Lung microvascular endothelial cell (primary cell): ENCODE results near the gene WASF3. TPM values are rescaled to one million over a fixed set of nuclear protein-coding genes. Genes with fewer than 3 reads are reported as not detected.

Experiments
- DNase-seq, 2 donors: peaks; one replicate each; pipeline versions ENCODE4 v3.0.0 to v3.0.0-alpha.2; 2010; ENCODE audit warnings: low read depth in 2 of 2
- total RNA-seq: library from RNA; depleted of rRNA; stranded (reverse); fragments of >200 nt; gene quantifications from 2 replicates; pipeline ENCODE4 v1.2.1, GENCODE V29; 2014

WASF3 gene
- total RNA-seq, 1 donor from 2014 or later, result 21.2 TPM

DNA sequence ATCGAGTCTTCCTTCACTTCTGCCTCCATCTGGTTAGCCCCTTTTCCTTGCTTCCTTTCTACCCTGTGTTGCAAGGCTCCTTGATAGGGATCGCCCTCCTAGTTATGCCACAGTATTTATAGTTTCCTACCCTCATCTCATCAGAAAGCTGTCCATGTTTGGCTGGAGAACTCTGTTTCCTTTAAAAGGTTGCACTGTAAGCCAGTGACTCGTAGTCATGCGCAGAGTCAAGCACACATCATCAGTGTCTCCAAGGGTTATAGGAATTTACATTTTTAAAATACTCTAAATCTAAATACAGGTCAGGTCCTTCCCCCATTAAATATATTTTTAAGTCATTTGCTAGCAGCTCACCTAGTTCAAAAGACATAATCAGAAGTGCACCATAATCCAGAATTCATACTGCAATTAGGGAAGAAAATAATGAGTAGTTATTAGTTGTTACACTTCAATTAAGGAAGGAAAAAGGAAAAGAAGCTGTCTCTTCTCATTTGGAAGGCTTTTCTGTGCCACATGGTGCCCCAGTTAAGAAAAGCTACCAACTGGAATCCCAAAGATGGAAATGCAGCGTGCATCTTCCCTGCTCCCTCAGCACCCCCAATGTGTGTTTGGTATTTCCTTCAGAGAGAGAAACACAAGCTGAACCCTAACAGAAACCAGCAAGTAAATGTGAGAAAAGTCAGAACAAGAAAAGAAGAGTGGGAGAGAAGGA, 122.1 kb downstream of the WASF3 start:
- no peak for DNase-seq

DNA sequence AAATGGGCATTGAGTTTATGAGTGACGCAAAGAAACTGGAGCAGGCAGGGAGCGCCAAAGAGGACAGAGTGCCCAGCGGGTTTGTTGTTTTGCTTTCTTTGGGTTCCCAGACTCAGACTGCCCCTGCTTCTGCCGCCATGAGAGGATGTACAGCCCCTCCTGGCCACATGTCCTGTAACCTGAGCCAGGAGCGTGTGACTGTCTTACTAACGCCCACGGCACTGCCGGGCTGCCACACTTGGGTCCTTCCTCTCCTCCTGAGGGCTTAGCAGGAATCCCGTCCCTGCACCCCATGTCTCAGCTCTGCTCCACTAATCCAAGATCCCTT, 122.6 kb downstream of the WASF3 start:
- no peak for DNase-seq

DNA sequence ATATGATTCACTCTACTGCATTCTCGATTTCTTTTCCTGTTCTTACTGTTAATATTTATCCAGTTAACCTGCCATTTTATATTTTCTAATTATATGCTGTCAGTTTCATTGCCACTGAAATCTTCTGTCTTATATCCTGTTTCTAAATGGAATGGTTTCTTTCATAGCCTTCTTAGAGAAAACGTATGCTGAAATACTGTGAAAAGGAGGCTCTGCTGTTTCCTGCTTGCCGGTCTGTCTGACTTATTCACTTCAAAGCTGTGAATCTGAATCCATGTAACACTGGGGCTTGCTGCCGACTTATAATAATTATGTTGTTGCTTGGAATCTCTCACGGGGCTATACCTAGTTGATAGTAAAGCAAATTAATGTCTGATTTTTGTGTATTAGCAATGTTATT, 123.1 kb downstream of the WASF3 start:
- no peak for DNase-seq

DNA sequence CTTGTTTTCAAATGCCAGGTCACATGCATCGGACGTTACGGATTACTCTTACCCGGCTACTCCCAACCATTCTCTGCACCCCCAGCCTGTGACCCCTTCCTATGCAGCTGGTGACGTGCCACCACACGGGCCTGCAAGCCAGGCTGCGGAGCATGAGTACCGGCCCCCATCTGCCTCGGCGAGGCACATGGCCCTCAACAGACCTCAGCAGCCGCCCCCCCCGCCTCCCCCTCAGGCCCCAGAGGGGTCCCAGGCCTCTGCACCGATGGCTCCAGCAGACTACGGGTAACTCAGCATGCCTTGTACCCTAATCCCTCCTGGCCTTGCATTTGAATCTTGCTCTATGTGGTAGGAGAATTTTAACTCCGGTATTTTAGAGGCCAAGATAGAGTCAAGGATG, 123.6 kb downstream of the WASF3 start:
- no peak for DNase-seq

DNA sequence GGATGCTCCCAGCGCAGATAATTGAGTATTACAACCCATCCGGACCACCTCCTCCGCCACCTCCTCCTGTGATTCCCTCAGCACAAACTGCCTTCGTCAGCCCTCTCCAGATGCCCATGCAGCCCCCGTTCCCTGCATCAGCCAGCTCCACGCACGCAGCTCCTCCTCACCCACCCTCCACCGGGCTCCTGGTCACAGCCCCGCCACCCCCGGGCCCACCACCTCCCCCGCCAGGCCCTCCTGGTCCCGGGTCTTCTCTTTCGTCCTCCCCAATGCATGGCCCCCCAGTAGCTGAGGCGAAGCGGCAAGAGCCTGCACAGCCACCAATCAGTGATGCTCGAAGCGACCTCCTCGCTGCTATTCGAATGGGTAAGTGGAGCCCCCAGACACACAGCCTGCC, 125.1 kb downstream of the WASF3 start:
- DNase-seq, result no peak

DNA sequence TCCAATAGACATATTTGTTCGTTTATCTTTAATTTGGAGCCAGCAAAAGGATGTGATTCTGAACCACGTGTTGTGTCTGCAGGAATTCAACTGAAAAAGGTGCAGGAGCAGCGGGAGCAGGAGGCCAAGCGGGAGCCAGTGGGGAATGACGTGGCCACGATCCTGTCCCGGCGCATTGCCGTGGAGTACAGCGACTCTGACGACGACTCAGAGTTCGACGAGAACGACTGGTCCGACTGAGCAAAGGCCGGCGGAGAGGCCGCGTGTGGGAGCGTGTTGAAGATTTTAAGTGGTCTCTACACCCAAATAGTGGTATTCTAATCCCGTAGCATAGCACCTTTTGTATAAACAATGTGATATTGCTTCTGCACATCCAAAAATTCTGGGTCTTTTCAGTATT, 128.1 kb downstream of the WASF3 start:
- no peak for DNase-seq

DNA sequence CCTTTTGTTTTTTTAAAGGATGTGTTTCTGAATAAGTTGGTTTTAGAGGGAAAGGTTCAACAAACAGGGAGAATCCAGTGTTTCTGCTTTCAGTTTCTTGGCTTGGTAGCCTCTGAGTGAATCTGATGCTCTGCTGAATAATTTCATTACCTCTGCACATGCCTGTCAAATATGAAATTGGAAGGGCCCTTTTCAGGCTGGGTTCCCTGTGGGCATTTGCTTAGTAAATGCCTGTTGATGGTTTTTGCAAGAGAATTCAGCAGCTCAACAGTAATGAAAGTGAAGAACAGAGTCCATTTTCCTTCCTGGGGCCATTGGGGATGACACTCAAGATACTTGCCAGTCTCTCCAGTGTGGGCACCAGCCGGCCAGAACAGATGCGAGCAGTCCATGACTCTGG, 128.8 kb downstream of the WASF3 start:
- DNase-seq, result no peak

DNA sequence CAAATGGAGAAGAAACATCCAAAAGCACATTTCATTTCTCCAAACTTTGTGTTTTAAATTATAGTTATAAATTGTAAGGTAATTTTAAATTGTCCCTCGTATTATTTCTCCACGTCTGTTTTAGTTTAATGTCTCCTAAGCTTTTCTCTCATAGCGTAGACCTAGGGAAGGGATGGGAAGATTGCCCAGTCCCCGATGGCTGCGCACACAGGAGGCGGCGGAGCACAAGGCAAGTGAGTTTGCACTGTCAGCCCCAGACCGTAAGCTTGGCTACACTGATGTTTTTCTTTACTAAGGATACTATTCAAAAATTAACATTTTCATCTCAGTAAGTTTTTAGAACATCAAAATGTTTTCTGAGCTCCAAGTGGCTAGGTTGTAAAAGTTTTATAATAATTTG, 130.8 kb downstream of the WASF3 start:
- DNase-seq, result no peak

GRCh38 chr13:26688980-26689379, 131.5 kb downstream of the WASF3 start:
- DNase-seq, result no peak

DNA sequence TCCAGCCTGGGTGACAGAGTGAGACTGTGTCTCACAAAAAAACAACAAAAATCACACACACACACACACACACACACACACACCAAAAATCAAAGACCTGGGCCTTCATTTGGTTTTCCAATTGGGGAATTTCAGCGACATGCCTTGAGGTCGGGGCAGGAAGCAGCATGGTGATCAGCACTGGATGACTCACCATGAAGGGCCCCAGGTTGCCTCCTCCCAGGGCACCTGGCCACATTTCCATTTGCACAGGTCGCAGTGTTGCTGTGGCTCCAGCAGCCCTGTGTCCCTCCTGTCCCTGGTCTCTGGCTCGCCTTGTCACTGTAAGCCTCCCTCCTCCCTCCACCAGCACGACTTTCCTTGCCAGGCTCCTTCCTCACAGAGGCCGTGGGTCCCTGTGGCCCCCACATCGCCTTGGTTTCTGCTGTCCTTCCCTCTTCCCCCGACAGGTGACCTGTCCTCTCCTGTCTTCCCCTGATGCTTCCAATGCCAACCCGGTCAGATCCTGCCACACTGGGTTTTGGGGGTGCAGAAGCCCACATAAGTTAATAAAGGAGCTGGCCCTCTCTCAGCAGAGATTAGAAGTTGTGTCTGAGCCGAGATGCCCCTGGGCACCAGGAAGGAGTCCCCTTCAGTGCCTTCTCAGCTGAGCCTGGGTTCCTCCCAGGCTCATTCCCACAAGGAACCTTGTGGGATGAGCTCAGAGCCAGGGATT, 136.4 kb downstream of the WASF3 start:
- DNase-seq, result no peak

GRCh38 chr13:26694609-26695359, 137.3 kb downstream of the WASF3 start:
- no peak for DNase-seq

DNA sequence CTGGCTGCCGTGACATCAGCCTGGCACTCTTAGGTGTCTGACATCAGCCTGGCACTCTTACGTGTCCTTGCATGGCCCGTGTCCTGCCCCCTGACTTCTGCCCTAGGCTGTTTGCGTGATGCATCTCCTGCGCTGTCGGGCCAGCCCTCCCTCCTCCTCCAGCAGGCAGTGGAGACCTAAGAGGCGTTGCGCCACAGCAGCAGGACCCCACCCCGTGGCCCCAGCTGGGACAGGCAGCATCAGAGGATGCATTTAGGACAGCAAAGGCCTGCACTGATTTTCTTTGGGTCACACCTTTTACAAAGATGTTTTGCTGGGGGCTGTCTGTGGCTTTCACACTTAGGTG, 137.8 kb downstream of the WASF3 start:
- DNase-seq, result no peak

- no peak for DNase-seq
Observed at GRCh38 chr13:26695891-26696311, 138.4 kb downstream of the WASF3 start.

DNA sequence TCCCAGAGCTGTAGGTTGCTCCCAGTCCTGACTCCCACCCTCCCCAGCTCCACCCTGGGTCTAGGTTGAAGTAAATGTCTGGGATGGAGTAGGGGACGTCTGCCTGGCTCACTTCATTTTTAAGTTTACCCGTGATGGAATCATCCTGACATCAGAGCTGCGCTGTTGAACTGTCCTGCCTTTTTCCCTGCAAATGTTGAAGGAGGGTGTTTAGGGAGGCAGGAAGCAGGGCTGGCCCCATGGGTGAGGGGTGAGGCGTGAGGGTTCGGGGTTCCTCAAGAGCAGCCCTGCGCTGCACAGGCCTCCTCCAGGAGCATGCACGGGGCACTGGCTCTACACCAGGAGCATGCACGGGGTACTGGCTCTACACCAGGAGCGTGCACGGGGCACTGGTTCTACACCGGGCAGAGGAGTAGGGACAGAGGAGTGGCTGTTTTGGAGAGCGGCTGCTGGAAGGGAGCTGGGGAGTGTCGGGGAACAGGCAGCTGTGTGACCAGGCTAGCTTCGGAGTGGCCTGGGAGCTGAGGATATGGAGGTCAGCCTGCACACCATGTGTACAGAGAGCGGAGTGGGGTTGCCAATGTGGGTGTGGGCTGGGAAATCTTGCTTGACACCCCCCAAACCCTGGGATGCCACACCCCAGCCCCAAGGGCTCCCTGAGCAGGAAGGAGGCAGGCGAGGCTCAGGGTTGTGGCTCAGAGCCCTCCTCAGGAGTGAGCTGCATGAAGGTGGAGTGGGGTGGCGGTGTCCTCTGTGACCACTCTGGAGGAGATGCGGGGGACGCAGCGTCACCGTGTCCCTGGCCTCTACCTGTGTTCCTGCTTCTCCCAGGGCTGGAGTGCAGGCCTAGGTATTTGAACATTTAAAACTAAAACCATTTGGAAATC, 139.8 kb downstream of the WASF3 start:
- DNase-seq, result no peak

- DNase-seq, result peak; percentile 80 to 90
Observed at GRCh38 chr13:26698392-26699196, 141.1 kb downstream of the WASF3 start.

DNA sequence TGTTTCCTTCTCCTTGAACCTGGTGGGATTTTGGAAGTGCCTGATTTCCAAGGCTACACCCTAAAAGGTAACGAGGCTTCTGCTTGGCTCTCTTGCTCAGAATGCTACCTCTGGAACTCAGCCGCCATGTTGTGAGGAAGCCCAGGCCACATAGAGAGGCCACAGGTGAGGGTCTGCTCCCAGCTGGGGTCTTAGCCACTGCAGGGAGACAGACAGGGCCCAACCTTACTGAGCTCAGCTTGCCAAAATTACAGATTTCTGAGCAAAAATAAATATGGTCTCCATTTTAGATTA, 141.7 kb downstream of the WASF3 start:
- no peak for DNase-seq

DNA sequence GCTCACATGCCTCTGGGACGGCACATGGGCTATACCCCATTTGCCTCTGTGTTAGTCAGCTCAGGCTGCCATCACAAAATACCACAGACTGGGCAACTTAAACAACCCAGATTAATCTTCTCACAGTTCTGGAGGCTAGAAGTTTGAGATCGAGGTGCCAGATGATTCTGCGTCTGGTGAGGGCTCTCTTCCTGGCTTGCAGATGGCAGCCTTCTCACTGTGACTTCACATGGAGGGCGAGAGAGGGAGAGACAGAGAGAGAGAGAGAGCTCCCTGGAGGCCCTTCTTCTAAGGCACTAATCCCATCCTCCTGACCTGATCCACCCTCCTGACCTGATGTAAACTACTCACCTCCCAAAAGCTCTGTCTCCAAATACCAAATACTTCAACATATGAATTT, 148.1 kb downstream of the WASF3 start:
- DNase-seq, result no peak

DNA sequence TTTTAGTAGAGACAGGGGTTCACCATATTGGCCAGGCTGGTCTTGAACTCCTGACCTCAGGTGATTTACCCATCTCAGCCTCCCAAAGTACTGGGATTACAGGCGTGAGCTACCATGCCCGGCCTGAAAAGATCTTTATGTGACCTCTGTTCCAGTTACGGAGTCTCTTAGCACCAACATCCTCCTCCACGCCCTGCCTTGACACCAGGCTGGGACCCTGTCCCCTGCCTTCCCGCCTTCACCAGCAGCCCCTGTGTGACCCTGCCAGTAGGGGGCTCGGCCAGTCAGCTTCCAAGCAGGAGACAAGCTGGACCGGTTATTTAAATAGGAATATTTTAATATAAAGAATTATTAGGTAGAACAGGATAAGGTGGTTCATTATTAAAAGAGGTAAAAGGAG, 148.9 kb downstream of the WASF3 start:
- no peak for DNase-seq

- peak; percentile 58 to 71 for DNase-seq
Observed at GRCh38 chr13:26707122-26708006, 149.9 kb downstream of the WASF3 start.

GRCh38 chr13:26708007-26708297, 150.5 kb downstream of the WASF3 start:
- no peak for DNase-seq
